HG03354 (cell line): ENCODE measurements around the gene POC1B.

ENCODE experiments used
- ATAC-seq: cut with Tn5 transposase; IDR thresholded peaks from one replicate; pipeline ENCODE4 v1.9.1; 2021; ENCODE audit warnings: mild to moderate bottlenecking; ENCODE audit not compliant: unreplicated experiment, poor library complexity, severe bottlenecking

Gene POC1B

GRCh38 chr12:89525824-89526770, at the start of gene POC1B:
Gene POC1B, minus strand, starts transcription at chr12:89526047. Its CDS starts 152 bp downstream, at chr12:89525895.
- ATAC-seq = peak; percentile 65

- ATAC-seq = no peak
These were observed 49.5 kb upstream of the POC1B start for GRCh38 chr12:89575374-89575773.

- no peak for ATAC-seq
These were observed 48.9 kb upstream of the POC1B start for GRCh38 chr12:89574736-89575208.

GRCh38 chr12:89573051-89573810, 47.4 kb upstream of the POC1B start:
- no peak for ATAC-seq

- ATAC-seq = no peak
These were observed 45.8 kb upstream of the POC1B start for GRCh38 chr12:89571491-89572195.

- ATAC-seq = no peak
These were observed 42.6 kb upstream of the POC1B start for GRCh38 chr12:89568484-89568883.

- ATAC-seq = no peak
These were observed 41.9 kb upstream of the POC1B start for GRCh38 chr12:89567691-89568239.

GRCh38 chr12:89566615-89567014, 40.8 kb upstream of the POC1B start:
- ATAC-seq = no peak

GRCh38 chr12:89565002-89565401, 39.2 kb upstream of the POC1B start:
- no peak for ATAC-seq

- no peak for ATAC-seq
These were observed 33.9 kb upstream of the POC1B start for GRCh38 chr12:89559753-89560152.

- ATAC-seq = no peak
These were observed 31.1 kb upstream of the POC1B start for GRCh38 chr12:89556976-89557375.

GRCh38 chr12:89552376-89552775, 26.5 kb upstream of the POC1B start:
- no peak for ATAC-seq

- no peak for ATAC-seq
These were observed 25.9 kb upstream of the POC1B start for GRCh38 chr12:89551747-89552146.

GRCh38 chr12:89547101-89547500, 21.3 kb upstream of the POC1B start:
- no peak for ATAC-seq

GRCh38 chr12:89546151-89546550, 20.3 kb upstream of the POC1B start:
- no peak for ATAC-seq

- no peak for ATAC-seq
These were observed 18.9 kb upstream of the POC1B start for GRCh38 chr12:89544681-89545184.

- ATAC-seq = no peak
These were observed 18.2 kb upstream of the POC1B start for GRCh38 chr12:89544022-89544421.

- ATAC-seq = peak; percentile 91
These were observed 17.2 kb upstream of the POC1B start for GRCh38 chr12:89542912-89543592.

- no peak for ATAC-seq
These were observed 16.4 kb upstream of the POC1B start for GRCh38 chr12:89542236-89542635.
